Measurements from ENCODE around the gene ZNF410. TPM values are rescaled to one million over a fixed set of nuclear protein-coding genes. Genes with fewer than 3 reads are reported as not detected.
"Not testable (repeated sequence)": the region's sequence is repeated elsewhere in the genome, so short reads cannot be mapped to it uniquely, and the experiment has no call there.

ZNF410 gene, protein sequence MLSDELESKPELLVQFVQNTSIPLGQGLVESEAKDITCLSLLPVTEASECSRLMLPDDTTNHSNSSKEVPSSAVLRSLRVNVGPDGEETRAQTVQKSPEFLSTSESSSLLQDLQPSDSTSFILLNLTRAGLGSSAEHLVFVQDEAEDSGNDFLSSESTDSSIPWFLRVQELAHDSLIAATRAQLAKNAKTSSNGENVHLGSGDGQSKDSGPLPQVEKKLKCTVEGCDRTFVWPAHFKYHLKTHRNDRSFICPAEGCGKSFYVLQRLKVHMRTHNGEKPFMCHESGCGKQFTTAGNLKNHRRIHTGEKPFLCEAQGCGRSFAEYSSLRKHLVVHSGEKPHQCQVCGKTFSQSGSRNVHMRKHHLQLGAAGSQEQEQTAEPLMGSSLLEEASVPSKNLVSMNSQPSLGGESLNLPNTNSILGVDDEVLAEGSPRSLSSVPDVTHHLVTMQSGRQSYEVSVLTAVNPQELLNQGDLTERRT
- 94.4 and 95.4 TPM in 2 replicates for total RNA-seq (2014; rRNA removed; shearing (Covaris generic))

DNA sequence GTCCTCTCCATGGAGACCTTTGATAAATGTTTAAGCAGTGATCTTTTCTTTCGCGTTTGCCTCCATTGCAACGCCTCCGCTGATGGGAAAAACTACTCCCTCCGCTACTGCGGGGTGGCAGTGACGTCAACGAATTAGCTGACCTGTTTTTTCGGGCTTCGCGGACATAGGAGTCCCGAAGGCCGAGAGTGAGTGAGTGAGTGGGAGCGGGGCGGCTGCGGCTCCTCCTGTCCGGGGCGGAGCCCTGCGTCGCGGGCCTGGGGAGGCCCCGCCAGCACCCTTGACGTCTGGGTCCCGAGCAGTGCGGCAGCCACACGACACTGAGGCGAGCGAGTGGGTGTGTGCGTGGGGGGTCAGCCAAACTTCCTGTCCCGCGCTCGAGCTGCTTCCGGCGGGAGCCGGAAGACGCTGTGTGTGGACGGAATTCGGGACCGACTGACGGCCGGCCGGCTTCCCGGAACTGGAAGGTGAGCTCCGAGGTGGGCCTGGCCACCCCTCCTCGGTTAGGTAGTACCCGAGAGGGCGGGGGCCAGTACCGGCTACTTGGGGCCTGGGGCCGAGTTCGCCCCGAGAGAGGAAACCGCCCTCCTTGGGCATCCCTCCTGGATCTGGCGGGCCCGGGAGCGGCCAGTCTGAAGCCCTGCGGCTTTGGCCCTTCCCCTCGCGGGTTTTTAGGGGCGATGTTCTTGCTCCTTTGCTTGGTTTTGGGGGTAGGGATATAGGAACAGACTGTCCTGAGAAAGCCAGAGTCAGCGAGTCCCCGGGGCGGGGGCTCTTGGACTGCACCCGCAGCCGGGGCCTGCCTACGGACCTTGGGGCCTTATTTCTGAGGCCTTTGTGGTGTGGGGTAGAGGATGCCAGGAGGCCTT is at the start of gene ZNF410:
Gene ZNF410, plus strand, starts transcription at position 411 of the 869 bp plus-strand sequence. CDS start 5,317 bp downstream, outside the sequence.
- DNase-seq (ENCODE audit: low spot score) = peak; percentile 94

DNA sequence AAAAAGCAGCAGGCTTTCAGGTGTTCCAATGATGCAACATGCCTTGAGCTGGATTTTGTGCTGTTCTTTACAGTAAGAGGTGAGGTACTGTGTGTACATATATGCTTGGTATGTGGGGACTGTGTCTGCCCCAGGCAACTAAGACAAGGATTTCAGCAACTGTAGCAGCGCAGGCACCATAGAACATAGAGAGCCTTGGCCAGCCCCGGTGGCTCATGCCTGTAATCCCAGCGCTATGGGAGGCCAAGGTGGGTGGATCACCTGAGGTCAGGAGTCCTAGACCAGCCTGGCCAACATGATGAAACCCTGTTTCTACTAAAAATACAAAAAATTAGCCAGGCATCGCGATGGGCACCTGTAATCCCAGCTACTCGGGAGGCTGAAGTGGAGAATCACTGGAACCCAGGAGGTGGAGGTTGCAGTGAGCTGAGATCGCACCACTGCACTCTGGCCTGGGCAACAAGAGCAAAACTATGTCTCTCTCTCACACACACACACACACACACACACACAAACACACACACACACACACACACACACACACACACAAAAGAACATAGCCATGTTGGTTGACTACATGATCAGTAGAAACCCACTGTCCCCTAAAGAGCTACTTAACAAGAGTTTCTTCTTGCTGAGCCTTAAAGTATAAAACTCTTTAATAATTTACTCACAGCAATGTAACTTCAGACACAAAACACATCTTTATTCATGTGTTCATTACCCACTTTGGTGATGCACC is 48.2 kb upstream of the ZNF410 start:
- not testable (repeated sequence) for DNase-seq (ENCODE audit: low spot score)

DNA sequence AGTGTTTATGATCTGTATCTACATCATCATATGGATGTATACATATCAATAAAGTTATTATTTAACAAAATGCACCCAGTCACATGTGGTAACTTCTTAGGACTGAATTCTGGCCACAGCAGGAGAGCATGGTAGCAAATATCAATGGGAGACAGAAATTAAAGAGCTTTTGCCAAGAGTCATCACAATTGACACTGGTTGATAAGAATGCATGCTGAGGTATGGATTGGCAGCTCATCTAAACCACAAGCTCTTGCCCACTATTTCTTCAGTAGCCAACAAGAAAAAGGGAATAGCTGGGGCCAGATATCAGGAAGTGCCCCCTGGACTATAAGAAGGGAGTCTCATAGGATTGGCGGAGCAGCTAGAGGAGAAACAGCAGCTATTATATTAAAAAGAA is 44.5 kb upstream of the ZNF410 start:
- DNase-seq (ENCODE audit: low spot score) = no peak

DNA sequence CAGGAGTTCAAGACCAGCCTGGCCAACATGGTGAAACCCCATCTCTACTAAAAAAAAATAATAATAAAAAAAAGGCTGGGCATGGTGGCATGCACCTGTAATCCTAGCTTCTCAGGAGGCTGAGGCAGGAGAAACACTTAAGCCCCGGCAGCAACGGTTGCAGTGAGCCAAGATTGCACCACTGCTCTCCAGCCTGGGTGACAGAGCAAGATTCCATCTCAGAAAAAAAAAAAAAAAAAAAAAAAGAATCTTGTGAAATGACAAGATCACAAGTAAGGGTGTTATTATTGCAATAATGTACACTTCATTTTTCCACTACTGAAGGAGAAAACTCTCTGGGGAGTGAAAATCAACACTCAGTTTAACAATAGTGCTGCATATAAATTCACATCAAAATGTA is 43.8 kb upstream of the ZNF410 start:
- DNase-seq (ENCODE audit: low spot score) = no peak

DNA sequence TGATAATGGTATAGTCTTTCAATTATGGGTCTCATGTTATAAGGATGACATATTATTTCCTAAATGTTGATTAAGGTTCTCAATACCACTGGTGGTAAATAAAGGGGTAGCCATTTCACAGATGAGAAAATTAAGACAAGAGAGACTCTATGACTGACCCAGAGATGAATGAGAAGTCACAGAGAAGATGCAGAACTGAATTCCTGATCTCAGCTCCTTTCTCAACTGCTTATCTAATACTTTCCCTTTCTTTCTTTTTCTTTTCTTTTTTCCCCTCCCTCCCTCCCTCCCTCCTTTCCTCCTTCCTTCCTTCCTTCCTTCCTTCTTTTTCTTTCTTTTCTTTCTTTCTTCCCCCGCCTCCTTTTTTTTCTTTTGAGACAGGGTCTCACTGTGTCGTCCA is 43.4 kb upstream of the ZNF410 start:
- DNase-seq (ENCODE audit: low spot score) = no peak

DNA sequence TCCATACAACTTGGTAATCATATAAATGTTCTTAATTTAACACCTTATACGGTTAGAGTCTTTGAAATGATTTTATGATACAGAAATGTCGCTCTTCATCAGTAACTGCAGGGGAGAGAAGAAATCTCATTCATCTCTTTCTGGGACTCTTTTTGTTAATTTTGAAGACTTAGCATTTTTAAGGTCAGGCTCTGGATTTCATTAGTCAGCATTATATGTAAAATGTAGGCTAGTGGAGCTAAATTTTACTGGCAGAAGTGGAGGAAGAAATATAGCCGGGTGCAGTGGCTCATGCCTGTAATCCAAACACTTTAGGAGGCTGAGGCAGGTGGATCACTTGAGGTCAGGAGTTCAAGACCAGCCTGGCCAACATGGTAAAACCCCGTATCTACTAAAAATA is 39.7 kb upstream of the ZNF410 start:
- no peak for DNase-seq (ENCODE audit: low spot score)

DNA sequence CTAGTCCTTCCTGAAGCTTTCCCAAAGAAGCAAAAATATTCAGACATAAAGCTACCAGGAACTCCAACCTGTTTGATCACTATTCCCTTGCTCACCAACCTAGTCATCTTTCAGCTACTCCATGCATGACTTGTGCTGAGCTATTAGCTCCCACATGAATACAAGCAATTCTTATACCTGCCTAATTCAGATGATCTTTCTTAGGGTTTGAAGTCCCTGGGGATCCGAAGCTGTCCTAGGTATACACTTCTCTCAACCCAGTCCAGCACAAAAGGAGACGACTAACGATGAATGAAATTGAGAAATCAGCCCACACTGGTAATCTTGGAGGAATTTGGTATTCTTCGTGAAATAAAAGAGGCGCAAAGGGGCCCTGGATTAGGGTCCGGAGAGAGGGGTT is 35.7 kb upstream of the ZNF410 start:
- no peak for DNase-seq (ENCODE audit: low spot score)

DNA sequence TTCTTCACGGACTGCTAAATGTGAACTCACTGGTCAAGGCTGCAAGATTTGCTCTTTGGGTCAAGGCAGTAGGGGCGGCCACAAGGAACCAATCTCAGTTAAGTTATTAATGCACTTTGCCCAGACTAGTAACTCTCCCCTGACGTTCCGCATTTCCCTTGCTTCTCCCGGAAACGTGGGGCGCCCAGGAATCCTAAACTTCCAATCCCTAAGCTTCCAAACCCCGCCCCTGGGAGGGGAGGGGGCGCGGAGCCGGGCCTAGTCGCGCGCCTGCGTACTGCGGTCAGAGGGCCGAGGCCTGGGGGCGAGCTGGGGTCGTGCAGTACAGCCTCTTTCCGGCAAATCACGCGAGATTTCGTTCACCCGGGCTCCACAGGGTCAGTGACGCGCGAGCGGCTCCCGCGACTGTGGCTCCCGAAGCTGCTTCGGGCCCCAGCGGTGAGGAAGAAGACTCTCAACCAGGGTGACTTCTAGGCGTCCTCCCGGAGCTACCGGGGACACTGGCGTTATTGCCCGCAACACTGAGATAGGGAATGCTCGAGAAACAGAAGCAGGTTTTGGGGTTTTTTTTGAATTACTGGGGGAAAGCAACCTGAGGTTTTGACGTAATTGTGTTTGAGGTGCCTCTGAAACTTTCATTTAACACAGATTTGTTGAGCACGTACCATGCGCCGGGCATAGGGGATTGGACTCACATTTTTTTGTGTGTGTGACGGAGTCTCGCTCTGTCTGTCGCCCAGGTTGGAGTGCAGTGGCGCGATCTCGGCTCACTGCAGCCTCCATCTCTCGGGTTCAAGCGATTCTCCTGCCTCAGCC is 34.9 kb upstream of the ZNF410 start, which contains the start of gene PTGR2:
Gene PTGR2, plus strand, starts transcription at position 265 of the 816 bp plus-strand sequence. CDS start 7,032 bp downstream, outside the sequence.
- peak; percentile 94 for DNase-seq (ENCODE audit: low spot score)

DNA sequence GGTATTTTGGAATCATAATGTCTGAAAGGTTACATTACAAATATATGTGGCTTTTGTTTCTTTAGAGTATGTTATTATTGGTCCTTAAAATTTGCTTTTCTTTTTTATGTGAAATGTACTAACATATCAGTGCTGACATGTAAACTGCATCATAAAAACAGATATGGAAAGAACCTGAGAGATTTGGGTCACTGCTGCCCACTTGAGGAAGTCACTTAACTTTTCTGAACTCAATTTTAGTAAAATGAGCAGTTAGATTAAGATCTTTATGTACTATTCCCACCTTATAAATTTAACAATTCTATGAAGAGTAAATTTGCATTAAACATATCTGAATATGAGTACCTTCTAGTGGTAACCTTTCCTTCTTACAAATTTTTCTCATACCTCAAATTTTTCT is 27.5 kb upstream of the ZNF410 start:
- DNase-seq (ENCODE audit: low spot score) = no peak

DNA sequence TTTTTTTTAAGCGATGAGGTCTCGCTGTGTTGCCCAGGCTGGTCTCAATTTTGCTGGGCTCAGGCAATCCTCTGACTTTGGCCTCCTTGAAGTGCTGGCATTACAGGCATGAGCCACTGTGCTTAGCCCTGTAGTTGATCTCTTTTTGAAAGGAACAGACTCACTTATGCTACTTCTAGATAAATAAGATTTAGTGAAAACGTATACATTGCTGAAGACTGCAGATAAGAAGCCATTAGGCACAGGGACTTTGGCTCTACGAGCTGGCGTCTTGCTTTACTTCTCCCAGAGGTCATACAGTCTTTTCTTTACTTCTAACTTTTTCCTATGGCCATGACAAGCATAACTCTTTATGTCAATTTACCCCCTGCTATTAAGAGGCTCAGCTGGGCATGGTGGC is 25.6 kb upstream of the ZNF410 start:
- DNase-seq (ENCODE audit: low spot score) = no peak

DNA sequence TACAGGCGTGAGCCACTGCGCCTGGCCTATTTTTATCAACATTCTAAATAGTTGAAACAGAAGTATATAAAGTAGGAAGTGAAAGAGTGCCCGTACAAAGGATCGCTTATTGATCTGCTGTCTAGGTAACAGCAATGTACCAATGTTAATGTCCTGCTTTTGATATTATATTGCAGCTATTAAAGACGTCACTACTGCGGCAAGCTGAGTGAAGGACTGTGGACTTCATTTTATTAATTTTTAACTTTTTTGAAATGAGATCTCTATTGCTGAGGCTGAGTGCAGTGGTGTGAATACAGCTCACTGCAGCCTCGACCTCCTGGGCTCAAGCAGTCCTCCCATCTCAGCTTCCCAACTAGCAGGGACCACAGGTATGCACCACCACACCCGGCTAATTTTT is 24.2 kb upstream of the ZNF410 start:
- DNase-seq (ENCODE audit: low spot score) = no peak

DNA sequence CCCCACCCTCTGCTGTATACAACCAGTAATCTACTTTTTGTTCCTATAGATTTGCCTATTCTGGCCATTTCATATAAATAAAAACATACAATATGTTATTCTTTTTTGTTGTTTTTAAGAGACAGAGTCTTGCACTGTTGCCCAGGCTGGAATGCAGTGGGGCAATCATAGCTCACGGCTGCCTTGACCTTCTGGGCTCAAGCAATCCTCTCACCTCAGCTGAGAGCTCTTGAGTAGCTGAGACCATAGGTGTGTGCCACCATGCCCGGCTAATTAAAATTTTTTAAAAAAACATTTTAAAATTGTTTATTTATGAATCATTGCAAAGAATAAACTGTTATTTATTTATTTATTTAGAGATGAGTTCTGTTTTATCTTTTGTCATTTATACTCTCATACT is 23.4 kb upstream of the ZNF410 start:
- DNase-seq (ENCODE audit: low spot score) = no peak

DNA sequence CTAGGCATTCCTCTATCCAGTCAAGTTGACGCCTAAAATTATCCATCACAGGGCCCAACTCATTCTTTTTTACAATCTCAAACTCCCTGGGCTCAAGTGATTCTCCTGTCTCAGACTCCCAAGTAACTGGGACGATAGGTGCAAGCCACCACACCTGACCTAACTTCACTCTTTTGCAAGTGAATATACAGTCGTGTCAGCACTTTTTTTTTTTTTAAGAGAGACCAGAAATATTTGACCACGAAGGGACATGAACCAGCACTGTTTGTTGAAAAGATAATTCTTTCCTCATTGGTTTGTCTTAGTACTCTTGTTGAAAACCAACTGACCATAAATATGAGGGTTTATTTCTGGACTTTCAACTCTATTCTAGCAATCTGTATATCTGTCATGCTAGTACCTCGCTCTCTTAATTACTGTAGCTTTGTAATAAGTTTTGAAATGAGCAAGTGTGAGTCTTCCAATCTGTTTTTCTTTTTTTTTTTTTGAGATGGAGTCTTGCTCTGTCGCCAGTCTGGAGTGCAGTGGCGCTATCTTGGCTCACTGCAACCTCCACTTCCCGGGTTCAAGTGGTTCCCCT is 21.0 kb upstream of the ZNF410 start:
- no peak for DNase-seq (ENCODE audit: low spot score)

DNA sequence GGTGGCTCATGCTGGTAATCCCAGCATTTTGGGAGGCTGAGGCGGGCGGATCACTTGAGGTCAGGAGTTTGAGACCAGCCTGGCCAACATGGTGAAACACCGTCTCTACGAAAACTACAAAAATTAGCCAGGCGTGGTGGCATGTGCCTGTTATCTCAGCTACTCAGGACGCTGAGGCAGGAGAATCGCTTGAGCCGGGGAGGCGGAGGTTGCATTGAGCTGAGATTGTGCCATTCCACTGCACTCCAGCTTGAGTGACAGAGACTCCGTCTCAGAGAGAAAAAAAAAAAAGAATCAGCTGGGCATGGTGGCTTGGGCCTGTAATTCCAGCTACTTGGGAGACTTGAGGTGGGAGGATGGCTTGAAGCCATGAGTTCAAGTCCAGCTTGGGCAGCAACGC is 16.9 kb upstream of the ZNF410 start:
- DNase-seq (ENCODE audit: low spot score) = not testable (repeated sequence)

DNA sequence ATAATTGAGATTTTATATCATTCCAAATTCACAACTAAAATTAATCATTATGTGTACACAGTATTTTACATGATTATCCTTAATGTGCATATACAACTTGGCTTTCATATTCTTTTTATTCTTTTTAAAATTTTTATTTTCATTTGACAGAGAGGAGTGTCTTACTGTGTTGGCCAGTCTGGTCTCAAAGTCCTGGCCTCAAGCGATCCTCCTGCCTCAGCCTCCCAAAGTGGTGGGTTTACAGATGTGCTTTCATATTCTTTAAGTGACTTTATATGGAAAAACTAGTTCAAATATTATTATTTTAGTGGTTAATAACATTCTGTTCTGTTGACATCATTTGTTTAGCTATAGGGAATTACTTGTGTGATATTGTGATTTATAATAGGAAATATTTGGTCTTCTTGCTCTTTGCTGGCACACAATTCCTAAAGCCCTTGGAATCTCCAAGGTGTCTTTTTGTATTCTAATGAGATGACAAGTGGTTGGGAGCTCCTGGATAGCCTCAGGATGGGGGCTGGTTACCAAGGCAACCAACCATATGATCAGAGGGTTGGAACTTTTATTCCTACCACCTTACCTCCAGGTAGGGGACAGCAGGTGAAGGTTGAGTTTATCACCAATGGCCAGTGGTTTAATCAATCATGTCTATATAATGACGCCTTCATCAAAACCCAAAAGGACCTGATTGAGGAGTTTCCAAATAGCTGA is 16.0 kb upstream of the ZNF410 start:
- no peak for DNase-seq (ENCODE audit: low spot score)

DNA sequence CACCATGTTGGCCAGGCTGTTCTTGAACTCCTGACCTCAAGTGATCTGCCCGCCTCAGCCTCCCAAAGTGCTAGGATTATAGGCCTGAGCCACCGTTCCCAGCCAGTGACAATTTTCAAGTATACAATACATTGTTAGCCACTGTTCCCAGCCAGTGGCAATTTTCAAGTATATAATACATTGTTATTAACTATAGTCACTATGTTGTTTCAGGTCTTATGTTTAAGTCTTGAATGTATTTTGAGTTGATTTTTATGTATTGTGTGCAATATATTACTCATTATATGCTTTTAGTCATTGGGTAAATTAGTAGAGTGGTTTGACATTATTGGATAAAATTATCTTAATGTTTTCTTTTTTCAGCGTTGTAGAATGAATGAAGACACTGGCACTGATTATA is 13.0 kb upstream of the ZNF410 start:
- DNase-seq (ENCODE audit: low spot score) = no peak

DNA sequence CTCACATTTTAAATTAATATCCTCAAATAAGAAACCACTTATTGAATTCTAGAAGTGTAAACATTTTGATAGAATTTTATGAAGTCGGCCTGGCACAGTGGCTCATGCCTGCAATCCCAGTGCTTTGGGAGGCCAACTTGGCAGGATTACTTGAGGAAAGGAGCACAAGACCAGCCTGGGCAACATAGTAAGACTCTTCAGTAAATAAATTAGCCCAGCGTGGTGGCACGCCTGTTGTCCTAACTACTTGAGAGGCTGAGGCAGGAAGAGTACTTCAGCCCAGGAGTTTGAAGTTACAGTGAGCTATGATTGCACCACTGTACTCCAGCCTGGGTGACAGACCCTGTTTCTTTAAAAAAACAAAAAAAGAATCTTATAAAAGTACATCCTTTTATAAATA is 8.9 kb upstream of the ZNF410 start:
- no peak for DNase-seq (ENCODE audit: low spot score)

DNA sequence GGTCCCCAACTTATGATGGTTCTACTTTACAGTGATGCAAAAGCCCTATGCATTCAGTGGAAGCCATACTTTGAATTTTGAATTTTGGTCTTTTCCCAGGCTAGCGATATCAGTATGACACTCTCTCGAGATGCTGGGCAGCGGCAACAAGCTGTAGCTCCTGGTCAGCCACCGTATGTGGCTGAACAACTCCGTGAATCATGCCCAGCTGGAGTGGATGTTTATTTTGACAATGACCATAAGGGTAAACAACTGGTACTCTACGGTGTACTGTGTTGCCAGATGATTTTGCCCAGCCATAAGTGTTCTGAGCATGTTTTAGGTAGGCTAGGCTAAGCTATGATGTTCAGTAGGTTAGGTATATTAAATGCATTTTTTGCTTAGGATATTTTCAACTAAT is 8.2 kb upstream of the ZNF410 start:
- DNase-seq (ENCODE audit: low spot score) = peak; percentile 77

DNA sequence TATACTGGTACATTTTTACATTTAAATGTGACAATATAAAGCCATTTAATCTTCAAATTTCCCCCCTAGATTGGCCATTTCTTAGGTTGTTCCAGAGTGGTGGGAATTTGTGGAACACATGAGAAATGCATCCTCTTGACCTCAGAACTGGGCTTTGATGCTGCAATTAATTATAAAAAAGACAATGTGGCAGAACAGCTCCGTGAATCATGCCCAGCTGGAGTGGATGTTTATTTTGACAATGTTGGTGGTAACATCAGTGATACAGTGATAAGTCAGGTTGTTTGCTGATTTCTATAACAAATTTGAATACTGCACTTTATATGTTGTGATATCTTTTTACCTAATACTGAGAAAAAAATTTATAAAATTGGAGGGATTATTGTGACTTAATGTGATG is 7.6 kb upstream of the ZNF410 start:
- no peak for DNase-seq (ENCODE audit: low spot score)
